HG03571 (cell line): ENCODE data around the gene VGF.

ENCODE experiments used
- ATAC-seq: cut with Tn5 transposase; IDR thresholded peaks from one replicate; pipeline ENCODE4 v1.9.1; 2021; ENCODE audit not compliant: unreplicated experiment

The VGF gene

GRCh38 chr7:101186194-101186593 lies 20.8 kb upstream of the VGF start:
- ATAC-seq, result no peak

- ATAC-seq, result no peak
These were observed 20.0 kb upstream of the VGF start for GRCh38 chr7:101185258-101185839.

GRCh38 chr7:101180130-101180755 lies 14.9 kb upstream of the VGF start, which contains the start of gene NAT16:
NAT16 (minus strand) TSS chr7:101180293; CDS start chr7:101174807, 5,486 bp downstream.
- ATAC-seq, result no peak

- ATAC-seq, result no peak
These were observed 14.3 kb upstream of the VGF start for GRCh38 chr7:101179713-101180112.

- no peak for ATAC-seq
These were observed 13.7 kb upstream of the VGF start for GRCh38 chr7:101179117-101179516.

- ATAC-seq, result no peak
These were observed 12.3 kb upstream of the VGF start for GRCh38 chr7:101177644-101178043.

GRCh38 chr7:101175664-101176063 lies 10.3 kb upstream of the VGF start:
- no peak for ATAC-seq

- ATAC-seq, result no peak
These were observed 9.0 kb upstream of the VGF start for GRCh38 chr7:101174322-101174854.

- peak; percentile 60 for ATAC-seq
These were observed 8.4 kb upstream of the VGF start for GRCh38 chr7:101173752-101174244.

GRCh38 chr7:101172854-101173751 lies 7.7 kb upstream of the VGF start:
- ATAC-seq, result no peak

- no peak for ATAC-seq
These were observed 6.9 kb upstream of the VGF start for GRCh38 chr7:101172005-101172853.

- ATAC-seq, result no peak
These were observed 6.1 kb upstream of the VGF start for GRCh38 chr7:101171442-101171837.

GRCh38 chr7:101170617-101171441 lies 5.5 kb upstream of the VGF start:
- no peak for ATAC-seq

- no peak for ATAC-seq
These were observed 4.6 kb upstream of the VGF start for GRCh38 chr7:101169838-101170551.

- no peak for ATAC-seq
These were observed 3.9 kb upstream of the VGF start for GRCh38 chr7:101169110-101169837.

GRCh38 chr7:101168412-101169049 lies 3.2 kb upstream of the VGF start:
- ATAC-seq, result no peak

- ATAC-seq, result no peak
These were observed 2.5 kb upstream of the VGF start for GRCh38 chr7:101167645-101168411.
